D341Med (cell line): Measurements from ENCODE around the gene SMYD3.
"Not testable (repeated sequence)": the region's sequence is repeated elsewhere in the genome, so short reads cannot be mapped to it uniquely, and the experiment has no call there.

Experiments used
- DNase-seq: peaks from one replicate; pipeline ENCODE4 v3.0.0; 2012; ENCODE audit warnings: low spot score

Gene SMYD3

GRCh38 chr1:246107516-246108277, 399.4 kb downstream of the SMYD3 start:
- DNase-seq = no peak

- DNase-seq = no peak
Measured at GRCh38 chr1:246106342-246106763, 400.7 kb downstream of the SMYD3 start.

- no peak for DNase-seq
Measured at GRCh38 chr1:246104927-246105326, 402.2 kb downstream of the SMYD3 start.

- DNase-seq = no peak
Measured at GRCh38 chr1:246099570-246099969, 407.5 kb downstream of the SMYD3 start.

GRCh38 chr1:246096356-246096755, 410.7 kb downstream of the SMYD3 start:
- no peak for DNase-seq

GRCh38 chr1:246095443-246095842, 411.6 kb downstream of the SMYD3 start:
- no peak for DNase-seq

- no peak for DNase-seq
Measured at GRCh38 chr1:246093230-246093629, 413.8 kb downstream of the SMYD3 start.

- DNase-seq = no peak
Measured at GRCh38 chr1:246092136-246092535, 414.9 kb downstream of the SMYD3 start.

GRCh38 chr1:246091477-246091876, 415.6 kb downstream of the SMYD3 start:
- no peak for DNase-seq

- DNase-seq = no peak
Measured at GRCh38 chr1:246086191-246086590, 420.9 kb downstream of the SMYD3 start.

- no peak for DNase-seq
Measured at GRCh38 chr1:246083416-246083815, 423.7 kb downstream of the SMYD3 start.

GRCh38 chr1:246081856-246082668, 425.0 kb downstream of the SMYD3 start:
- no peak for DNase-seq

GRCh38 chr1:246081138-246081702, 425.9 kb downstream of the SMYD3 start:
- no peak for DNase-seq

GRCh38 chr1:246080031-246080430, 427.0 kb downstream of the SMYD3 start:
- no peak for DNase-seq

GRCh38 chr1:246078888-246079252, 428.2 kb downstream of the SMYD3 start:
- no peak for DNase-seq

- no peak for DNase-seq
Measured at GRCh38 chr1:246078126-246078887, 428.8 kb downstream of the SMYD3 start.

GRCh38 chr1:246077476-246077875, 429.6 kb downstream of the SMYD3 start:
- no peak for DNase-seq

GRCh38 chr1:246074421-246074820, 432.7 kb downstream of the SMYD3 start:
- no peak for DNase-seq

GRCh38 chr1:246072456-246072955, 434.6 kb downstream of the SMYD3 start:
- DNase-seq = no peak

- DNase-seq = not testable (repeated sequence)
Measured at GRCh38 chr1:246071981-246072380, 435.1 kb downstream of the SMYD3 start.

GRCh38 chr1:246071561-246071960, 435.5 kb downstream of the SMYD3 start:
- not testable (repeated sequence) for DNase-seq

- DNase-seq = no peak
Measured at GRCh38 chr1:246069581-246069980, 437.5 kb downstream of the SMYD3 start.
